GM19351 (cell line): ENCODE measurements around the gene SERTAD1.

Experiments used
- ATAC-seq: cut with Tn5 transposase; IDR thresholded peaks from one replicate; pipeline ENCODE4 v1.9.1; 2021; ENCODE audit warnings: mild to moderate bottlenecking, moderate library complexity; ENCODE audit not compliant: unreplicated experiment

SERTAD1 gene

DNA sequence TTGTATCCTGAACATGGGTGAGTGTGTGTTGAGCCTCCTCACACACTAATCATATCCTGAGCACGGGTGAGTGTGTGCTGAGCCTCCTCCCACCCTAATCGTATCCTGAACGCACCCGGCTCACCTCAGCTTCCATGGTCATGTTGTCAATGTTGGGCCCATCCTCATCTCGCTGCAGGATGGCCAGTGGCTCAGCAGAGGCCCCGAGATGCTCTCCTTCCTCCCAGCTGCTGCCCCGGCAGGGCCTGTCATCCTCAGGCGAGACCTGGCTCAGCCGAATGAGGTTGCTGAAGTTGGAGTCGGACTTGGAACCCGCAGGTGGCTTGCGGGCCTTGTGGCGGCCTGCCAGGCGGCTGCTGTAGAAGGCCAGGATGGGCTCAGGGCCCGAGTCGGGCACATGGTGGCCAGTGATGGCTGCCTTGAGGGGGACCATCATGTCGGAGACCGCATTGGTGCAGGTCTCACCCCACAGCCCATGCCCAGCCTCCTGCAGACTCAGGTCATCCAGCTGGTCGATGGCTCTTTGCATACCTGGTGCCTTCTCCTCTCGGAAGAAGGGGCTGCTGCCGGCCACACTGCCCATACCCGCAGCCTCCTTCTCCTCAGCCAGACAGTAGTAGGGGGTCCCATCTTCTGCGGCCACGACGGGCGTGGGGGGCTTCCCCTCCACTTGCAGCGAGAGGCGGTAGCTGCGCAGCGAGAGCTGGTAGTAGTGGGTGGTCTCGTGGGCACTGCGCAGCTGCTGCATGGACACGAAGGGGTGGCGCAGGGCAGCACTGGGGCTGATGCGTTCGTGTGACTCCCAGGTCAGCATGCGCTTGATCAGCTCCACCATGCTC lies 45.4 kb downstream of the SERTAD1 start:
- no peak for ATAC-seq

DNA sequence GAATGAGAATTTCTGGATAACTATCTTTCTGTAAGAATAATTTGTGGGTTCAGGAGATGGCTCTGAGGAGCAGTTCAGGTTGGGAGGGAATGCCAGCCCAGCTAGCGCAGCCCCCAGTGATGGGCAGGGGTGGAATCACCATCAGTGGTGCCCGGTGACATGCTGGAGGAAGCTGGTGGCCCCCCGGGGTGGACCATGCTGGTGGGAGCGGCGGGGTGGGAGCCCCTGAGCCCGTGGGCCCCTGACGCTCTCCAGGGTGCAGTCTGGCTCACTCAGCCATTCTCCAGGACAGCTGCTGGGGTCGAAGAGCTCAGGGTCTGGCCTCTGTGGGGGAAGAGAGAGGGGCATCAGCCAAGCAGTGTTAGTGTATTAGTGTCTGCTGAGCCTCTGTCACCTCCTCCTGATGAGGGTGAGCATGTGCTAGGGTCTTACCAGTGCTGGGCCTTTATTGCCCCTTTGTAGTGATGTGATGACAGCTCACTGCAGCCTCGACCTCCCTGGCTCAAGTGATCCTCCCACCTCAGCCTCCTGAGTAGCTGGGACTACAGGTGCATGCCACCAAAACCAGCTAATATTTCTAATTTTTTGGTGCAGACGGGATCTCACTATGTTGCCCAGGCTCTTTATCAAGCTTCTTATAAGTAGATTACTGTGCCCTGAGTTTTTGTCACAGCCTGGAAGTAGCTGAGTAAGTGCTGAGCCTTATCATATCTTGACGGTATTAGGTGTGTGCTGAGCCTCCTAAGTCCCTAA lies 46.2 kb downstream of the SERTAD1 start:
- no peak for ATAC-seq

DNA sequence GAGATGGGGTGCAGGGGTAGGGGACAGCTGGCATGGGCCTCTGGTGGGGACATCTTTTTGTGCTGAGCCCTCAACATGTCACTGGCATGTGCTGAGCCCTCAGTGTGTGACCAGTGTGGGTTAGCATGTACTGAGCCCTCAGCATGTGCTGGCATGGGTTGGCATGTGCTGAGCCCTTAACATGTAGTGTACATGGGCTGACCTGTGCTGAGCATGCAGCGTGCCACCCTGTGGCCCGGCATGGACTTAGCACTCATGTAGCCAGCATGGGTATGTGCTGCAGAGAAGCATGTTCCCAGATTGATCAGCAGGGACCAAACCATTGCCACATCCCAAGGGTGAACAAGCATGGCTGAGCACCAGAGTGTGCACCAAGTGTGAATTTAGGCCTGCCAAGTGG lies 47.3 kb downstream of the SERTAD1 start:
- no peak for ATAC-seq

DNA sequence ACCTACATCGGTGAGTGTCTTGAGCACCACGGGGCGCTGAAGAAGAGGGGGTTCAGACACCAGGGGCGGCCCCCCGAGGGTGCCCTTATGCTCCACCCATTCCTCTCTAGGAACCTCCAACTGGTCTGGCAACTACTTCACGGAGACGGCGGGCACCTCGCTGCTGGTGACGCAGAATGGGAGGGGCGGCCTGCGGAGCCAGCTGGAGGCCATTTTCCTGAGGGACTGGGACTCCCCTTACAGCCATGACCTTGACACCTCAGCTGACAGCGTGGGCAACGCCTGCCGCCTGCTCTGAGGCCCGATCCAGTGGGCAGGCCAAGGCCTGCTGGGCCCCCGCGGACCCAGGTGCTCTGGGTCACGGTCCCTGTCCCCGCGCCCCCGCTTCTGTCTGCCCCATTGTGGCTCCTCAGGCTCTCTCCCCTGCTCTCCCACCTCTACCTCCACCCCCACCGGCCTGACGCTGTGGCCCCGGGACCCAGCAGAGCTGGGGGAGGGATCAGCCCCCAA lies 47.9 kb downstream of the SERTAD1 start:
- no peak for ATAC-seq

DNA sequence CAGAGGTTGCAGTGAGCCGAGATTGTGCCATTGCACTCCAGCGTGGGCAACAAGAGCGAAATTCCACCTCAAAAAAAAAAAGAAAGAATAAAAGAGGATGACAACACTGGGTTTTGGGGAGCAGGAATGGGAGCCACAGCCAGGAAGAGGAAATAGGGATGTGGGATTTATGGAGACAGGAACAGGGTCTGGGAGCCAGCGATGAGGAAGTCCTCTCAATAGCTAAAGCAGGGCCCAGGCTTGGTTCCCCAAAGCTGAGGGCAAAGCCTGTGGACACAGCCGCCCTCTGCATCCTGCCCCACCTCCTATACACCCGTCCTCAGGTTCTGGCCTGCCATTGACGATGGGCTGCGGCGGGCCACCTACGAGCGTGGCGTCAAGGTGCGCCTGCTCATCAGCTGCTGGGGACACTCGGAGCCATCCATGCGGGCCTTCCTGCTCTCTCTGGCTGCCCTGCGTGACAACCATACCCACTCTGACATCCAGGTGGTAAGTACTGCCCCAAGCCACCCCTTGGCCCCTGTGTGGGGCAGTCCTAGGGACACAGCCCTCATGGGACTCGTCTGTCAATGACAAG lies 49.4 kb downstream of the SERTAD1 start:
- ATAC-seq = no peak

DNA sequence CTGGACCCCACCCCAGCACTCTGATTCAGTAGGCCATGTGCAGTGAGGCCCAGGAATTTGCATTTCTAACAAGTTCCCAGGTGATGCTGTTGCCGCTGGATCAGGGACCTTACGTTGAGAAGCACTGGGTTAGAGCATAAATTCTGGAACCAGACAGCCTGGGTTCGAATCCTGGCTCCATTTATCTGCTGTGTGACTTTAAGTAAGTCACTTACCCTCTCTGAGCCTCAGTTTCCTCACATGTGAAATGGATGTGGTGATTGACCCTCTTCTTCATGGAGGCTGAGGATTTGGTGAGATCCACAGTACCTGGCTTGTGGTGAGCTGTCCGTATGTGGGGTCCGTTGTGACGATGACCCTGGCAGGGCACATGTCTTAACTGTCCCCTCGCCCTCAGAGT lies 51.7 kb downstream of the SERTAD1 start:
- no peak for ATAC-seq

DNA sequence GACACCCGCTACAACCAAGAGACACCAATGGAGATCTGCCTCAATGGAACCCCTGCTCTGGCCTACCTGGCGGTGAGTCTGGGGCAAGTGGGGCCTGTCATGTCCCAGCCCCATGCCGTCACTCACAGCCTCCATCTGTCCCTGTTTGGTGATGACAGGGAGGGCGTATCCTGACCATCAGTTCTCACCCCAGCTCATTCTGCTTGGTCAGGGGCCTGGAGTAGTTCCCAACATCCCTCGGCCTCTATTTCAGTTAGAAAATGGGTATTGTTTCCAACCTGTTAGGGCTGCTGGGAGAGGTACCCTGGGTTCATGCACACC lies 54.0 kb downstream of the SERTAD1 start:
- ATAC-seq = no peak
